Activated CD4-positive, alpha-beta T cell treated with anti-CD3 and anti-CD28 coated beads, Interleukin-2, amount 50 U/mL, for 48 hours (primary cell): ENCODE data around the gene ATG5.

Experiments used
- DNase-seq, 2 experiments: peaks; one replicate each; pipeline ENCODE4 v3.0.0-alpha.2; 2020

The ATG5 gene

DNA sequence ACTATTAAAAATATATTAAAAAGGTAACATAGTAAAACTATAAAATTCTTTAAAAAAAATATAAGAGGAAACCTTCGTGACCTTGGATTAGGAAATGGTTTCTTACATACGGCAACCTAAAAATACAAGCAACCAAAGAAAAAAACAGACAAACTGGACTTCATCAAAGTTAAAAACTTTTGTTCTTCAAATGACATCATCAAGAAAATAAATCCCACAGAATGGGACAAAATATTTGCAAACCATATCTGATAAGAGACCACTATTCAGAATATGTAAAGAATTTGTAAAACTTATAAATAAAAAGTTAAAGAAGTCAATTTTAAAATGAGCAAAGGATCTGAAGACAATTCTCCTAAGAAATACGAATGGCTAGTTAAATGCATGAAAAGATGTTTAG, 110.0 kb downstream of the ATG5 start:
- no peak for DNase-seq

DNA sequence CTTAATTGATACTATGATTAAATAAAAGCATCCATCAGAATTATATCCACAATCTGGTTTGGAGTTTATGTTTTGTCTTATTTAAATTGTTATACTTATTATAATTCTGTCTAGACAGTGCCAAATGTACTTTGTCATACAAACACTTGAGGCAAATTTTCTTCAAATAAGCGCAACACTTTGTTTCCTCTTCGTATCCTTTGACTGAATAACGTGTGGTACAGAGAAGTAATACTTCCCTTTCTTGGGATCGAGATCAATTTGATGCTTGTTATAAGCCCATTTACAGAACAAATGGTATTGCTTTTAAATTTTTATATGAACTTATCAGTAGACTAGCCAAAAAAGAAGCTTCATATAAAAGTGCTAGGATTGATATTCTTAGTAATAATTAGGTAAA, 111.0 kb downstream of the ATG5 start:
- no peak for DNase-seq

DNA sequence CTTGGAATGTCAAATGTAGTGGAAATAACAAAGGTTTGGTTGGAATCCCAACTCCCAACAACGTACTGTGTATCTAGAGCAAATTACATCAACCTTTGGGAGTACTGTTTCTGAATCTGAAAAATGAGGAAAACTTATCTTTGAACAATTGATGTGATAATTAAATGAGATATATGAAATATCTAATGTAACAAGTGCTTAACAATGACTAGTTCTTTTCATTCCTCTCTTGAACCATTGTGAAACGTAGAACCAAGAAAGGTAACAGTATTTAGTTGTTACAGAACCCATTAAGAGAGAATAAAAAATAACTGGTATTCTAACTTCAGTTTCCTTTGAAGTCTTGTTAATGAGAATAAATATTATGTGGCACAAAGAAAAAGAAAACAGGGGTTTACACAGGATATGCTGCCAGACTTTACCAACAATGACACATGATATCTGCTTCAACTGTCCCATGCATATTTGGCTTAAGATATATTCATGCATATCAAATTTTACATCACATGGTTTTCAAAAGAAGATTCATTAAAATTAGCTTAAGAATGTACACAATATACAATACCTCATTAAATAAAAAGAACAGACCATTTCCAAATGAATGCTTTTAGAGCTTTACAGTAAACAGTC, 111.8 kb downstream of the ATG5 start:
- no peak for DNase-seq

DNA sequence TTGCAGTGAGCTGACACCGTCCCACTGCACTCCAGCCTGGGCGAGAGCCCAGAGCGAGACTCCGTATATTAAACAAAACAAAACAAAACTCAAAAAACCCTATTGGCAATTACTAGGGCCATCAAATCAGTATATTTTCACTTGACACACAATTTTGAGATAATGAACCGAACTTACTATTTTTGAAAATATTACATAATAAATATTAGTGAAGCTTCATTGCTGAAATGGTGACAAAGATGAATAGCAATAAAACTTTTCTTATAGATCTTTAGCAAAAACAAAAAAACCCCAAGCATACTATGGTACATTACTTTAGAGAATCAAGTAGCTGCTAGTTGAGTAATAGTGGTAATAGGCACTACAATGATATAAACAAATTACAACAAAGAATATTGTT, 113.0 kb downstream of the ATG5 start:
- no peak for DNase-seq

DNA sequence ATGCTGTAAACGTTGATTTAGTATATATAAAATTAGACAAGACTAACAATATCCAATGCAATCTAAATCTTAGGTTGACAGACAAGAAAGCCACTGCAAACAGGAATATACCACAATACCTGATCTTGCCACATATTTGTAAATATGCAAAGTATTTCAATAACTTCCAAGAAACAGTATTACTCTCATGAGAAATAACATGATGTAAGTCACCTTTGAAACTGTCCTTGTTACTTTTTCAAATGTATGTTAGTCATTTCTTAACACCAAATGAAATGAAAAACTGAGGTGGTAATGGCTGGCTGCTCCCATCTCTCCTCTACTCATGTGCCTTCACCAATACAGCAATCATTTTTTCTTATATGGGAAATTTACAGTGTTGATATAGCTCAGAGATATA, 118.7 kb downstream of the ATG5 start:
- DNase-seq: no peak

DNA sequence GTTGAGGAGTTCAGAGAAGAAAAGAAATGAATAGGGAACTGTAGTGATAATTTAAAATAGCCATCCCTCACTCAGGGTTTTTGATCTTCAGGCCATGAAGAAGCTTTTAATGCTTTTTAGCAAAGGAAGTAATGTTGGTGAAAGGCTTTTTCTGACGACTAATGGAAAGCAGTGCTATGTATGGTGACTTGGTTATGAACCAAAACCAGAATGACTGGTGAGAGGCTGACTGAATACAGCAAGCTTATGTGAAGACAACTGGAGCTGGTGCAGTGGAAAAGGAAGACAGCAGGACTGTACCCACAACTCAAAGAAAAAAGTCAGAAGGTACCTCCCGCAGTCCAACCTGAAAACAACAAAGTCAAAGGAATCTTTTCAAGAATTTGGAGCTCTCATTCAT, 120.6 kb downstream of the ATG5 start:
- no peak for DNase-seq

DNA sequence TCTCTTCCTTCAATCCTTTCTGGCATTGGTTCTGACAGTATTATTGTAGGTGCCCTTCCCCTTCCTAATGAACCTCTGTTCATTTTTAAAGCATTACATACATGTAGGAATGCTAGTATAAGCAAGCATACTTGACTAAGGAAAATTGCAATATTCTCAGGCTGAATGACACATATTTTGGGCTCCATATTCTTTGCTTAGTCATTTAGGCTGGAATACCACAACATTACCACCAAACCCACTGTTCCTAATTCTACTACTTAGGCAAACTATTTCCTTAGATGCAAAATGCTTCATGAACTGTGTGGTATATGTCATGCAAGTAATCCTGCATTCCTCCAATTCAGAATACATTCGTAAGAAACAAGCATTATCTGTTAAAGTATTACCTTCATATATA, 125.6 kb downstream of the ATG5 start:
- no peak for DNase-seq

DNA sequence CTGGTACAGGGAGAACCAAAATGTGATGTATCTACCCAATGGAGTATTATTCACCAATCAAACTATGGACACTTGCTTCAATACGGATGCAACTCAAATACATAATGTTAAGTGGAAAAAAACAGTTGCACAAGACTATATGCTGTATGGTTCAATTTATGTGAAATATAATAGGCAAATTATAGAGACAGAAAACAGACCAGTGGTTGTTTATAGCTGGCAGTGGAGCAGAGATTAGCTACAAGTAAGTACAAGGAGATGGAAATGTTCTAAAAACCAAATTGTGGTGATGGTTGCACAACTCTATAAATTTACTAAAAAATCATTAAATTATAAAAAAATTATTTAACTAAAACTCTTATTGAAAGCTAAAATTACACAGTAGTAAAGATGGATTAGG, 126.2 kb downstream of the ATG5 start:
- DNase-seq: no peak

DNA sequence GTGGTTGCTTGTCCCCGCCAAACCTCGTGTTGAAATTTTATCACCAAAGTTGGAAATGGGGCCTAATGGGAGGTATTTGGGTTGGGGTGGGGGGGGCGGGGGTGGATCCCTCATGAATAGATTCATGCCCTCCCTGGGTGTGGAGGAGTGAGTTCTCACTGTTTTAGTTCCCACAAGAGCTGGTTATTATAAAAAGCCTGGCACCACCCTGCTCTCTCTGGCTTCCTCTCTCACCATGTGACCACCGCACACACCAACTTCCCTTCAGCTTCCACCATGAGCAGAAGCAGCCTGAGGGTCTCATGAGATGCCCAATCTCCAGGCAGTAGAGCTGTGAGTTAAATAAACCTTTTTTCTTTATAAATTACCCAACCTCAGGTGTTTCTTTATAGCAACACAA, 128.1 kb downstream of the ATG5 start:
- no peak for DNase-seq

DNA sequence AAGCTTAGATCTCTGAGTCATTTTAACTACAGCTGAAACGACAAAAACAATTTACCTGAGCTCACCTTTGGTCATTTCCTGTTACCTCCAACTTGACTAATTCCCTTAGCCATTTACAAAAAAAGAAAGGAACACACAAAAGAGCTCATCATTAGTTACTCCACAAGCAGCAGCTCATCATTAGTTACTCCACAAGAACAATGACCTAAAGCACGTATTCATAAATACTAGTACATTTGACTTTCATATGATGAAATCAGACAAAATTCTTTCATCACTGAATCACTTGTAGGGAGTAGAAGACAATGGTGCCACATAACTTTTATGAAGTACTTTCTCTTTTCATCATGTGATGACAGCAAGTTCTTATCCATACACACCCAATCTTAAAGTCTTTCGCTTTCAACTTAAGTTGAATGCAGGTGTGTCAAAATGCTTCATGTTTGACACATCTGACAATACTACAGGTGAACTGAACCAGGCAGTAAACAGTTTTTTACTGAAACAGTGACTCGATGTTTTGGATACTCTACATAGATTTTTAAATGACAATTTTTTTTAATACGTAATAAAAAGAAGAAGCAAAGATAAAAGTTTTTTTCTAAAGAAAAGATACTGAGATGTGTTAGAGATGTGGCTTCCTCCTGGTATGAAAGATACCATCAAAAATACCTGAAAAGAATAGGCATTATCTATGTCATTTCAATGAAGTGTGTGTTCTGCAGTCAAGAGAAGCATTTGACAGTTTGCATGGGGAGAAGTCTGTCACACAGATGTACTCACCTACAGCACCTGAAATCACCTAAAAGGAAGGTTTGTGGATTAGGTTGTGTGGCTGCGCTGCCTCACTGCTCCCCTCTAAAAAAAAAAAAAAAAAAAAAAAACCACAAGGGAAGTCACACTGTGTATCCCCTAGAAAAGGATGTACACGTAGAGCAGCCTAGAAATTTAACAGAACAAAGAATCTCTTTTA, 130.3 kb downstream of the ATG5 start:
- no peak for DNase-seq

DNA sequence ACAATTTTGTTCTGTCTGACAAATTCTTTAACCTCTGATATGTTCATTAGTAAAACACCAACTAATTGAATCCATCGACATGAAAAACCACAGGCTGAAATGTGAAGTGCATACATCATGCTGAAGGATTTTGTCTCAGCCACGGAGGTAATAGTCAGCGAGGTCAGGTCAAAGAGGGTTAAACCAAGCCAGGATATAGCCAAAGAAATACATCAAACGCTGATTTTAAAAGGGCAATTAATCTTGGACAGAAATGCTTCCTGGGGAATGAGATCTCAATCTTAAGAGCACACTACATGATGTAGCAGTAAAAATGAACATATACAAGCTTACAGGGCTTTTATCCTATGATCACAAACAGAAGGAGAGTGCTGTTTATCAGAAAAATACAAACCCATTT, 132.7 kb downstream of the ATG5 start:
- DNase-seq: no peak

DNA sequence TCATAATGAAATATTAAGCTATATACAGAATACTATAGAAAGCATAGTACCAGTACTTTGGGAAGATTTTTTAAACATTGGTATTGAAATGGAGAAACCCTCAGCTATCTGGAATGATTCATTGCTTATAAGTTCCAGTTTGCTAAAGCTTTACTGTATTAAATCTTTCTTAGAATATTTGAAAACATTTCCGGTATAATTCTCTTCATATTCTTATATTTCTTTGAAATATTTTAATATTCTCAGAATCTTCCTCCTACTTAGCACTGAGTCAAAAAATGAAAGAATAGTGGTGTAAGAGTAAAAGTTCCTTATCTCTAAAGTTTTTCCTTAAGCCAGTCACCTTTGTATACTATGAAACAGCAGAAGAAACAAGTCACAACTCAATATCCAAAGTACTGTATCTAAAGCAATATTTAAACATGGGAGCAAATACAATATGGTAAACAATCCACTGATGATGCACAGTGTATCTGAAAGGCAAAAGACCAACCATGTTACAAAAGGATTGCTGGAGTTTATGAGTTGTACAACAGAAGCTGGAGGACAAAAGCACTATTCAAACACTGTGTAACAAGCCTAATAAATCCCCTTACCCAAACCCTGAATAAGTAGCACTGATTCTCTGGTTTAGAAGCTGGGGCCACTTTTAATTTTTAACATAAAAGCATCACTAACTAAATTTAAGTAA, 137.3 kb downstream of the ATG5 start:
- no peak for DNase-seq

DNA sequence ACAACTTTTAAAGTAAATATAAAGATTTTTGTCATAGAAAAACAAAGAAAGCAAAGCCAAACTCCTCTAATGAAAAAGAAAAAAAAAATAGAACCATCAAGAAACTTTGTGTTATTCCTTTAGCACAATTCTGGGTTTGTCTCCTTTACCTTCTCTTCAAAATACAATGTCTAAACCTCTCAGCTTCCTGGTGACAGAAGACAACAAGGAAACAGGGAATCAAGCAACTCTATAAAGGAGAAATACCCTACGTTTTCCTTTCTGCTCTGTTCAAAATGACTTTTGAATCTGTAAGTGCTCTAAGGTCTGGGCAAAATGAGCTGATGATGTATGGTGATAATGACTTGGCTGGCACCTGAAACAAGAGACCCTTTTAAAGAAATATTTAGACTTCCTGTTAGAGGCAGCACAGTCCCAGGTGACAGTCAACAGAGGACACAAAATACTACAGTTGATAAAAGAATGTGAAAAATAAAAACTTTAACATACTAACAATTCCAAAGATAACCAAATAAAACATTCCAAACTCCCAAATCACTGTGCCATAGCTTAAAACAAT, 138.1 kb downstream of the ATG5 start:
- DNase-seq: no peak

DNA sequence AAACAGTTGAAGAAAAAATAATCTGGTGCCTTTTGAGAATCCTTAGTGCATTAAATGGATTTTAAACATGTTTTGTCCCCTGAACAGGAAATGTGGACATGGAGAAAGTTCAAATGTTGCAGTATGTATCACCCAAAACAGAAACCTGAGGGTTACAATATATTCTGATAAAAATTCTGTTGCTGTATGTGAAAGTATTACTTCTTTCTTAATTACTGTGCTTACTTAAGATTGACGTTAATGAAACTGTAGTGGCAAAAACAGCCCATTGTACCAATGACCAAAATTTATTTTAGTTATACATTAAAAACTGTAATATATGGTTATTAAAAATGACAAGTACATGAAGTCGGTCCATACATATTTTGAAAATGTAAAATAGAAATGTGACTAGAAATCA, 138.8 kb downstream of the ATG5 start:
- no peak for DNase-seq

DNA sequence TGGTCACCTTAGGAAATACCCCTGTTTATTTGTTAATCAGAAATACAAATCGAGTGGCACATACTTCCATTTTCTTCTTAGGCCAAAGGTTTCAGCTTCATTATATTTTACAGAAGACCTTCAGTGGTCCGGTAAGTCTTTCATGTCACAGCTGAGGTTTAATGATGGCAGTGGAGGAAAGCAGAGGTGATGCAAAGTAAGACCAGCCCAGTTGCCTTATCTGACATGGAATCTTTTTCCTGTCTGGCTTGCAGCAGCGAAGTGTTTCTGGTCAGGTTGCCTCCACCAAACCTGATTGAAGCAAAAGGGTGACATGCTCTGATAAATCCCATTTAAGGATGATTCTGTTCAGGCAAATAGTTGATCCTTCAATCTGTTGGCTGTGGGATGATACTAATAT, 139.4 kb downstream of the ATG5 start:
- DNase-seq: no peak

DNA sequence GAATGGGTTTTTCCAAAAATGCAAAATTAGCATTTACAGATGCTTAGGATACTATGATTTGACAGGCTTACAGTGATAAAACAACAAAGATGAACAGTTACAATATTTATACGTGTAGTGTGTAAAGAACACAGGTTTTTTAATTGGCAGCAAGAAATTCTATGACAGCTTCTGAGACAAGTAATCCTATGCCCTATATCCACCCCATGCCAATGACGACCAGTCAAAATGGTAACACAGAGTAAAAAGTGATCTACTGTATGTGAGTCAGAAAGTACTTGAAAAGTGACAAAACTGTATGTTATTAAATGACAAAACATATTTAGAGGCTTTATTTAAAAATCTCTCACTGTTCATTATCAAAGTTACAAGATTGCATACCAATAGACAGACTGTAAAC, 139.9 kb downstream of the ATG5 start:
- DNase-seq: no peak

DNA sequence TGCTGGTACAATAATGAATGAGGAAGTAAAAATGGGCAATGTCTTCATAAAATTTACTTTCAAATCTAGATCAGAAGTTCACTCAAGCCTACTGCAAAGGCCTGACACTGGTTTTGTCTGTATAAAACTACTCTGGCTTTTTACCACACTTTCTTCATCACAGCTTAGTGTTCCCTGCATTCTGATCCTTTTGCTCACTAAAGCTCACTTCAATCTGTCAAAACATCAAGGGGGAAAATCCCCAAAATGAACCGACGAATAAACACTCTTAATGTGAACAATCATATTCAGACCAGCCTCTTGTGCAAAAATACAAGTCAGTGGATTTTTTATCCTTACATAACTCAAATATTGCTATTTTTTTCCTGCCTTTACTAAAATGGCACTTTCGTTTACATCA, 140.9 kb downstream of the ATG5 start:
- no peak for DNase-seq

DNA sequence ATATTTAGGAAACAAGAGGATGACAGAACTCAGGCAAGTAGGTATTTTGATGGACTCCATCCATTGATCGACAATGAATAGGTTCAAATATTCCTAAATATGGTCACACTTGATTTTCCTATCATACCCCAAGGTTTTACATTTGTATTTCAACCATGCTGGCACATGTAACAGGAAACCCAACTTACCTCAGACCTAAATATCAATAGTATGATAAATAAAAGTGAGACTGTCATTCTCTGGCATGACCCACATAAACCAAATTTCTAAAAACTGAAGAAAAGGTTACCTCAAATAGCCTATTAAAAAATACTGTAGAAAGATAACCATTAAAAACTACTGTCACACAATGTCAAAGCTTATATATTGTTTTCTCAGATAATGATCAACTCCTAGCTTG, 142.1 kb downstream of the ATG5 start:
- no peak for DNase-seq

DNA sequence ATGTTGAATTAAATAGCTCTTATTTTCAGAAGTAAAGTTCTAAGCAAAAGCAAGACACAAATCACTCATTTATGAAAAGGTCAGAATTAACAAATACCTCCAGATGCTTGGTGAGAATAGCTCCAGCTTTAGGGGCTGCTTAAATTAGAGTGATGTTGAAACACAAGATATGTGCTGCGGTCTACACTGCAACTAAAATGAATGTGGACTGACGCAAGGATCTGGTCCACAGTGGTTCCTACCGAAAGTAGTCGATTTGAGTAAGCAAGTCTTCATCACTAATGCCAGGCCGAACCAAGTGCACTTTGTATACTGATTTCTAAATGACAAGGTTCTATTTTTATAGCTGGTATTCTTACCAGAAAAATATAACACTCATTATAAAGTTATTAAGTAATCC, 143.1 kb downstream of the ATG5 start:
- no peak for DNase-seq

DNA sequence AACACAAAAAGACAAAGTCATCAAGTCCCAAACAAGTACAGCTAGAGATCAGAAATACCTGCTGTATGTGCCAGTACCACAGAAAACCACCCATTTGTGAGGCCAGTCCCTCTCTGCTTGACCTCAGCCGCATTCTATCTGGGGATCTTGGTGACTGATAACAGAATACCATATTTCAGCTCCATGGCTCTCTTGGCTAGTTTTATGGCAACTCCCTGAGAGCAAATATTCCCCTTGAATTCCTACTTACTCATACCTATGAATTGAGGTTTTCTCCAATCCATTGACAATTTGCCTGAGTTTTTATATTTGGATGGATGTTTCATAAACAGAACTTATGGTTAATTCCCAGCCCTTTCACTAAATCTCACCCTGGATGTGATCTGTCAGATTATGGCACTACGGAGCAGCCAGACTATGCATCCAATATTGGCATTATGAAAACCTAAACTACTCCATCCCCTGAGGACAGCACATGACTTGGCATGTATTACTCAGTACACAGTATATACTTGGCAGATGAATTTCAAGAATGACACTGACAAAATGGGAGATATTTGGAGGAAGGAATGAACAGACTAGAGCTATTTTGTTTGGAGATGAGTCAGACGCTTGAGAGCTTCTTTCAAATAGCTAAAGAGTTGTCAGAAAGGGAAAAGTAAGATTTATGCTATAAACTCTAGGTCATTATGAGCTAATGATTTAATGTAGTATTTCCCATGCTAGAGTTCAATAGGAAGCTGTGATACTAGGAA, 143.7 kb downstream of the ATG5 start:
- no peak for DNase-seq

DNA sequence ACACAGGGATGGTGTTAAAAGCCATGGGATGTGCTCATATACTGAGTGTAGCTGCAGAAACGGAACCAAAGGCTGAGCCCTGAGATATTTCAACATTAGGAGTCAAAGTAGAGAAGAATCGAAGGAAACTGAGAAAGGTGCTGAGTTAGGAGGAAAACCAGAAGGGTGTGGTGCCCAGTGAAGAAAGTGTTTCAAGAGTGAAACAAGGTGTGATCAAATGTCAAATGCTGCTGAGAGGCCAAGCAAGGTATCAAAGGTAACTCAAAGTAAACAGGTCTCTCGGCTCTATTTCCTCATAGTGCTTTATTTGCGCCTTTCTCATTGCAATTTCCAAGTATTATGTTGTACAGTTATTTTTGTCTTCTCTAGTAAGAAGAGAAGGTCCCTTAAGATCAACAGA, 145.4 kb downstream of the ATG5 start:
- no peak for DNase-seq

DNA sequence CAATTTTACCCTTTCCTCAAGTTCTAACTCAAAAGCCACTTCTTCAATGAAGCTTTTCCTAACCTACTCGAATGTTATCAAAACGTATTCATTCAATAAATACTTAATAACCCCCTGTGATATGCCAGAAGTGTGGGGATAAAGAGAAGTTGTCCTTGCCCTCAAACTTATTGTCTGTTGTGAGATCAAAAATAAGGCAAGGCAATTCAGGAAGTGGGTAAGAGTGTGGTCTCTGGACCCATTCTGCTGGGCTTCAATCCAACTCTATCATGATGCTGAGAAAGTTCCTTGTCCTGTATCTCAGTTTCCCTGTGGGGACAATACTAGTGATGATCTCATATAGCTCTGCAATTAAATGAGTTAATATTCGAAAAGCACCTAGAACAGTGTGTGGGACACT, 146.7 kb downstream of the ATG5 start:
- no peak for DNase-seq

DNA sequence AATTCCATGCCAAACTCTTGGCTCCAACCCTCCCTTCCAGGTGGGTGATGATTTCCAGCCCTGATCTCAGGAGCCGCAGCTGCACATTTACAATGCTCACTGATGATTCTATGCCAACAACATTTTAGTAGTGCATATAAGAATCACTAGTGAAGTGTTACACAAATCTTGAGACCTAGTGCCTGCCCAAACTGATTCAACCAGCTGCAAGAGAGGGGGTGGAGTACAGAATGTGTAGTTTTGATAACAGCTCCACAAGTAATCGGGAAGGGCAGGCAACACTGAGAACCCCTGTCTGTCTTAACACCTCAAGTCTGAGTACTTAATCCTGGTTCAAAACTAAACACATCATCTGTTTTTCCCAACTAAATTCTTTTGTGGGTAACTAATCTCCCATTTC, 147.8 kb downstream of the ATG5 start:
- no peak for DNase-seq
